HepG2 (cell line): ENCODE data around the gene STRBP. TPM values are rescaled to one million over a fixed set of nuclear protein-coding genes. Genes with fewer than 3 reads are reported as not detected.

ENCODE experiments used
- ATAC-seq: fragments of 200-7000 bp; cut with Tn5 transposase; 3 replicates; pipeline ENCODE4 v1.9.1; 2020; ENCODE audit warnings: mild to moderate bottlenecking, moderate library complexity
- BruUV-seq: library from RNA; stranded (reverse); fragments of 400-500 nt; replicated peaks from 2 replicates; lab custom pipeline; 2021; lab: Mats Ljungman, UMichigan
- CTCF ChIA-PET: fragments of 300-600 bp; formaldehyde crosslinking; extraction: SDS; loops from one replicate; lab custom pipeline; 2021; ENCODE audit warnings: low total read pairs, inconsistent platforms, low intra/inter-chr PET ratio; lab: Yijun Ruan, JAX
- POLR2A ChIA-PET: fragments of 350-600 bp; sonication (Branson Sonifier 250); formaldehyde crosslinking; loops from one replicate; lab custom pipeline; 2020; ENCODE audit warnings: antibody characterized with exemption, inconsistent platforms; lab: Yijun Ruan, JAX
- DNase-seq: peaks from one replicate; pipeline ENCODE4 v3.0.0-alpha.2; 2015; ENCODE audit warnings: low spot score
- FAIRE-seq: peaks from 3 replicates; lab custom pipeline; 2011; peaks lifted over from hg19 to GRCh38; lab: Jason Lieb, UNC
- H2AFZ ChIP-seq: one replicate; pipeline ENCODE4 v1.6.1; 2011; ENCODE audit warnings: low read length, inconsistent platforms
- H3K27ac ChIP-seq: fragments of 300-600 bp; 3 replicates; pipeline ENCODE4 v1.8.0; 2011; ENCODE audit warnings: mixed run types, mild to moderate bottlenecking, mixed read lengths, low read length, inconsistent platforms; ENCODE audit not compliant: insufficient read depth; ENCODE audit errors: extremely low read length
- H3K27me3 ChIP-seq, 2 experiments: fragments of 200-600 bp in 1 of 2; 2 replicates in 1 of 2; 3 replicates in 1 of 2; pipeline versions ENCODE4 v1.6.0 to v1.8.0; 2011; ENCODE audit warnings: low read length in 2 of 2, mild to moderate bottlenecking in 2 of 2, moderate library complexity in 2 of 2, inconsistent platforms in 1 of 2; ENCODE audit not compliant: insufficient read depth in 2 of 2, control insufficient read depth in 1 of 2
- H3K36me3 ChIP-seq, 2 experiments: fragments of 200-600 bp in 1 of 2; replicated peaks in 1 of 2; 2 replicates in 1 of 2; 3 replicates in 1 of 2; pipeline versions ENCODE4 v1.5.1 to v1.8.0; 2011; ENCODE audit warnings: low read length in 2 of 2, inconsistent platforms in 1 of 2; ENCODE audit not compliant: insufficient read depth in 2 of 2, control insufficient read depth in 1 of 2
- H3K4me1 ChIP-seq: 2 replicates; pipeline ENCODE4 v1.5.1; 2012; ENCODE audit warnings: low read length, inconsistent platforms; ENCODE audit not compliant: insufficient read depth
- H3K4me2 ChIP-seq: 2 replicates; pipeline ENCODE4 v1.6.0; 2011; ENCODE audit warnings: low read depth, low read length, inconsistent platforms
- H3K4me3 ChIP-seq, 3 experiments: fragments of 200-600 bp in 1 of 3; sonication (generic), shearing (Covaris generic) in 1 of 3; replicated peaks in 1 of 3; 2 replicates each; pipeline ENCODE4 v1.5.1; 2011 to 2016; ENCODE audit warnings: low read length in 3 of 3, inconsistent platforms in 2 of 3, low read depth in 2 of 3, mild to moderate bottlenecking in 2 of 3, control low read depth in 1 of 3, mixed read lengths in 1 of 3; ENCODE audit not compliant: insufficient read depth in 1 of 3
- H3K79me2 ChIP-seq: one replicate; pipeline ENCODE4 v1.6.1; 2011; ENCODE audit warnings: low read length, inconsistent platforms; ENCODE audit not compliant: insufficient read depth
- H3K9ac ChIP-seq: 2 replicates; pipeline ENCODE4 v1.6.0; 2011; ENCODE audit warnings: mild to moderate bottlenecking, low read depth, low read length, inconsistent platforms; ENCODE audit not compliant: insufficient read depth
- H3K9me3 ChIP-seq: 2 replicates; pipeline ENCODE4 v1.5.1; 2012; ENCODE audit warnings: mild to moderate bottlenecking, low read length
- H4K20me1 ChIP-seq: 2 replicates; pipeline ENCODE4 v1.6.0; 2011; ENCODE audit warnings: inconsistent platforms, mild to moderate bottlenecking, low read length, moderate library complexity; ENCODE audit not compliant: insufficient read depth
- CHD4 ChIP-seq: fragments of 200-600 bp; sonication (generic); IDR thresholded peaks from 2 replicates; pipeline ENCODE4 v1.7.0; 2017; ENCODE audit warnings: mild to moderate bottlenecking, low read length, borderline replicate concordance
- MAZ ChIP-seq, 2 experiments: sonication (generic) in 1 of 2; formaldehyde crosslinking in 1 of 2; IDR thresholded peaks; 2 replicates each; pipeline versions ENCODE4 v1.5.0 to v1.6.1; 2012 to 2020; ENCODE audit warnings: low read depth in 2 of 2, mild to moderate bottlenecking in 2 of 2, borderline replicate concordance in 1 of 2, improper control_type of control experiment in 1 of 2, low read length in 1 of 2, missing genetic modification reagents in 1 of 2, moderate library complexity in 1 of 2
- MTF1 ChIP-seq: sonication (generic); formaldehyde crosslinking; IDR thresholded peaks from 2 replicates; pipeline ENCODE4 v1.5.0; 2020; ENCODE audit warnings: missing genetic modification reagents
- TBX3 ChIP-seq: fragments of 450-650 bp; IDR thresholded peaks from 2 replicates; pipeline ENCODE4 v1.6.1; 2017; ENCODE audit warnings: antibody characterized with exemption, mild to moderate bottlenecking, inconsistent platforms, borderline replicate concordance
- U2AF1 ChIP-seq: fragments of 200-400 bp; formaldehyde crosslinking; optimal IDR thresholded peaks from 2 replicates; pipeline ENCODE3; 2017; ENCODE audit warnings: mild to moderate bottlenecking, low read depth, low read length
- ZFP36 ChIP-seq: fragments of 150-350 bp; IDR thresholded peaks from 2 replicates; pipeline ENCODE4 v1.6.1; 2018; ENCODE audit warnings: borderline replicate concordance, low read length, low read depth; ENCODE audit not compliant: partially characterized antibody
- ZNF207 ChIP-seq: fragments of 450-650 bp; IDR thresholded peaks from 2 replicates; pipeline ENCODE4 v1.6.1; 2016; ENCODE audit warnings: antibody characterized with exemption, borderline replicate concordance
- ZNF550 ChIP-seq: sonication (generic); formaldehyde crosslinking; IDR thresholded peaks from 2 replicates; pipeline ENCODE4 v1.4.0; 2020; ENCODE audit warnings: mild to moderate bottlenecking, missing genetic modification reagents, borderline replicate concordance
- ZNF713 ChIP-seq: sonication (generic); formaldehyde crosslinking; IDR thresholded peaks from 2 replicates; pipeline ENCODE4 v1.4.0; 2020; ENCODE audit warnings: mild to moderate bottlenecking, missing genetic modification reagents
- ZNF75D ChIP-seq: sonication (generic); formaldehyde crosslinking; IDR thresholded peaks from 2 replicates; pipeline ENCODE4 v1.8.1; 2023; ENCODE audit warnings: missing genetic modification reagents, mild to moderate bottlenecking, borderline replicate concordance
- WGBS: methylation state at CpG from one replicate; pipeline ENCODE4 v1.1.6; 2017; ENCODE audit warnings: low lambda C conversion rate; 5-methylcytosine and 5-hydroxymethylcytosine counted together
- in situ Hi-C: cut with HindIII; loops from 2 replicates; pipeline ENCODE4 v1.10.0; 2017; ENCODE audit warnings: low pct_unique_long_range_greater_than_20kb; ENCODE audit not compliant: extremely low pct_ligation_motif_present
- intact Hi-C: fragments of 100-400 bp; cut with micrococcal nuclease; formaldehyde crosslinking; loops from one replicate; pipeline ENCODE4 v1.10.0; 2022; ENCODE audit not compliant: unreplicated experiment
- polyA plus RNA-seq, 8 experiments: library from polyadenylated mRNA; depleted of rRNA in 3 of 8; stranded (reverse) in 7 of 8; unstranded in 1 of 8; fragments of >200 nt; fragmentation: Illumina TruSeq in 4 of 8; extraction: Trizol in 4 of 8; gene quantifications; 2 replicates each; pipeline versions ENCODE4 v1.2.1 to v1.2.3, GENCODE V29; 2011 to 2016; ENCODE audit warnings: low read depth in 4 of 8, missing spikeins in 1 of 8, mixed read lengths in 1 of 8; ENCODE audit not compliant: insufficient read depth in 1 of 8
- total RNA-seq, 5 experiments: library from RNA; depleted of rRNA; stranded (reverse); fragments of >200 nt; fragmentation: Illumina TruSeq; extraction: Trizol; gene quantifications; 2 replicates each; pipeline ENCODE4 v1.2.3, GENCODE V29; 2016; ENCODE audit warnings: low read depth in 1 of 5
- TF ChIP-seq, protein P1 (sequence below): sonication (generic); formaldehyde crosslinking; IDR thresholded peaks from 2 replicates; pipeline ENCODE4 v1.4.0; 2020; ENCODE audit warnings: mild to moderate bottlenecking, missing genetic modification reagents, borderline replicate concordance

STRBP gene
- total and polyA plus RNA-seq, 2 of the 13 experiments (the other 11 are each of a cell fraction or from before 2014, with no cell fraction given) = 14.5 to 38.5 TPM

GRCh38 chr9:123168586-123168985 lies 99.8 kb downstream of the STRBP start:
- Histone ChIP-seq H3K9me3 (no peaks in the 10 kb centered on the region), H3K27ac (no peak overlapping the region), H3K4me3 (no peak overlapping the region), H3K4me2 (no peak overlapping the region), H3K9ac (no peak overlapping the region), H3K79me2 (no peaks in the 10 kb centered on the region), H3K36me3 (peaks cover under 1 to 4% of the 10 kb centered on the region in 2 experiments; a peak in 2 of 5 replicates), H2AFZ (no peak overlapping the region), H4K20me1 (no peaks in the 10 kb centered on the region), H3K4me1 (no peaks in the 10 kb centered on the region), H3K27me3 (no peaks in the 10 kb centered on the region)
- intact Hi-C loops (loop anchor here (10.0 kb wide), 1 partner anchor 64 kb away; no protein-coding TSS in a partner anchor), in situ Hi-C loops (no loop called here)
- no TSS peak for BruUV-seq
- DNase-seq (no peak), ATAC-seq (no peak), FAIRE-seq (no peak)
- ChIA-PET CTCF (no interaction called here), POLR2A (no interaction called here)
- WGBS = 98% methylated on average over 2 of the region's 2 CpGs
- TF ChIP-seq ZFP36 = no peak
- no peak for TF ChIP-seq ZNF207
- TF ChIP-seq ZNF75D = no peak
- TF ChIP-seq MAZ (IDR thresholded peaks at IDR 0.05; ENCODE audit: borderline replicate concordance, low read depth, low read length) = no peak
- no peak for TF ChIP-seq MAZ (CRISPR knock-in tag; IDR thresholded peaks at IDR 0.05; ENCODE audit: low read depth)
- no peak for TF ChIP-seq ZNF550 (CRISPR knock-in tag)
- no peak for TF ChIP-seq TBX3
- no peak for TF ChIP-seq ZNF713 (CRISPR knock-in tag)

GRCh38 chr9:123167474-123167873 lies 100.9 kb downstream of the STRBP start:
- no peak overlapping the region for H3K4me3 ChIP-seq
- CTCF ChIA-PET = no interaction called here
- no peaks in the 10 kb centered on the region; a peak in 1 of 5 replicates for H3K36me3 ChIP-seq
- intact Hi-C loops = loop anchor here (10.0 kb wide), 1 partner anchor 63 kb away; no protein-coding TSS in a partner anchor
- POLR2A ChIA-PET = no interaction called here
- WGBS = 83% methylated on average over 1 of the region's 1 CpG
- no peak for FAIRE-seq
- no peaks in the 10 kb centered on the region for H3K4me1 ChIP-seq
- no peak overlapping the region for H3K4me2 ChIP-seq
- no peak for ATAC-seq
- H3K9ac ChIP-seq = no peak overlapping the region
- no peaks in the 10 kb centered on the region for H3K27me3 ChIP-seq
- no peaks in the 10 kb centered on the region for H3K79me2 ChIP-seq
- BruUV-seq = no TSS peak
- no peaks in the 10 kb centered on the region for H4K20me1 ChIP-seq
- no peak for TF ChIP-seq U2AF1
- no peak for TF ChIP-seq CHD4
- no peak for TF ChIP-seq MTF1 (CRISPR knock-in tag)
- TF ChIP-seq, protein P1, sequence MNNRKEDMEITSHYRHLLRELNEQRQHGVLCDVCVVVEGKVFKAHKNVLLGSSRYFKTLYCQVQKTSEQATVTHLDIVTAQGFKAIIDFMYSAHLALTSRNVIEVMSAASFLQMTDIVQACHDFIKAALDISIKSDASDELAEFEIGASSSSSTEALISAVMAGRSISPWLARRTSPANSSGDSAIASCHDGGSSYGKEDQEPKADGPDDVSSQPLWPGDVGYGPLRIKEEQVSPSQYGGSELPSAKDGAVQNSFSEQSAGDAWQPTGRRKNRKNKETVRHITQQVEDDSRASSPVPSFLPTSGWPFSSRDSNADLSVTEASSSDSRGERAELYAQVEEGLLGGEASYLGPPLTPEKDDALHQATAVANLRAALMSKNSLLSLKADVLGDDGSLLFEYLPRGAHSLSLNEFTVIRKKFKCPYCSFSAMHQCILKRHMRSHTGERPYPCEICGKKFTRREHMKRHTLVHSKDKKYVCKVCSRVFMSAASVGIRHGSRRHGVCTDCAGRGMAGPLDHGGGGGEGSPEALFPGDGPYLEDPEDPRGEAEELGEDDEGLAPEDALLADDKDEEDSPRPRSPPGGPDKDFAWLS = no peak
- in situ Hi-C loops = no loop called here
- no peak overlapping the region for H3K27ac ChIP-seq
- no peak for DNase-seq
- no peaks in the 10 kb centered on the region for H3K9me3 ChIP-seq
- H2AFZ ChIP-seq = no peak overlapping the region
